A204.1 (cell line): ENCODE results near the gene URI1.

Source experiments
- FAIRE-seq: peaks from 2 replicates; lab custom pipeline; 2012; peaks lifted over from hg19 to GRCh38; lab: Jason Lieb, UNC

Gene URI1

GRCh38 chr19:29971648-29972047 is 29.6 kb downstream of the URI1 start:
- no peak for FAIRE-seq

- no peak for FAIRE-seq
These were observed 32.7 kb downstream of the URI1 start for GRCh38 chr19:29974701-29975100.

GRCh38 chr19:29976151-29976943 is 34.3 kb downstream of the URI1 start:
- no peak for FAIRE-seq

- peak; percentile 79 for FAIRE-seq
These were observed 36.0 kb downstream of the URI1 start for GRCh38 chr19:29978080-29978479.

- no peak for FAIRE-seq
These were observed 41.5 kb downstream of the URI1 start for GRCh38 chr19:29983568-29983967.

GRCh38 chr19:29985196-29985595 is 43.2 kb downstream of the URI1 start:
- no peak for FAIRE-seq

- FAIRE-seq, result no peak
These were observed 46.3 kb downstream of the URI1 start for GRCh38 chr19:29988351-29988750.

GRCh38 chr19:29992233-29992867 is 50.3 kb downstream of the URI1 start:
- FAIRE-seq, result peak; percentile 6

GRCh38 chr19:29999490-29999889 is 57.5 kb downstream of the URI1 start:
- no peak for FAIRE-seq

- FAIRE-seq, result no peak
These were observed 58.8 kb downstream of the URI1 start for GRCh38 chr19:30000862-30001261.

GRCh38 chr19:30001301-30001700 is 59.3 kb downstream of the URI1 start:
- FAIRE-seq, result no peak

GRCh38 chr19:30001791-30002190 is 59.8 kb downstream of the URI1 start:
- FAIRE-seq, result no peak

GRCh38 chr19:30003866-30004265 is 61.8 kb downstream of the URI1 start:
- no peak for FAIRE-seq

- no peak for FAIRE-seq
These were observed 62.4 kb downstream of the URI1 start for GRCh38 chr19:30004403-30004802.

- FAIRE-seq, result no peak
These were observed 64.2 kb downstream of the URI1 start for GRCh38 chr19:30006207-30006606.

GRCh38 chr19:30008169-30008568 is 66.1 kb downstream of the URI1 start:
- FAIRE-seq, result no peak

GRCh38 chr19:30009013-30009412 is 67.0 kb downstream of the URI1 start:
- no peak for FAIRE-seq

GRCh38 chr19:30011051-30011578 is 69.1 kb downstream of the URI1 start:
- FAIRE-seq, result no peak

GRCh38 chr19:30014770-30015169 is 72.7 kb downstream of the URI1 start:
- FAIRE-seq, result no peak

- FAIRE-seq, result no peak
These were observed 75.1 kb downstream of the URI1 start for GRCh38 chr19:30017172-30017571.

GRCh38 chr19:30020189-30020588 is 78.2 kb downstream of the URI1 start:
- FAIRE-seq, result no peak

GRCh38 chr19:30022659-30023058 is 80.6 kb downstream of the URI1 start:
- FAIRE-seq, result no peak

- FAIRE-seq, result peak; percentile 19
These were observed 81.3 kb downstream of the URI1 start for GRCh38 chr19:30023330-30023729.

GRCh38 chr19:30024091-30024490 is 82.1 kb downstream of the URI1 start:
- FAIRE-seq, result no peak
